HuH-7.5 (cell line): ENCODE data around the gene PDE2A.
"Not testable (repeated sequence)": the region's sequence is repeated elsewhere in the genome, so short reads cannot be mapped to it uniquely, and the experiment has no call there.

Source experiments
- DNase-seq: peaks from one replicate; pipeline ENCODE4 v3.0.0; 2011; ENCODE audit warnings: low spot score

PDE2A gene

GRCh38 chr11:72575533-72576242, 98.5 kb downstream of the PDE2A start:
- no peak for DNase-seq

DNA sequence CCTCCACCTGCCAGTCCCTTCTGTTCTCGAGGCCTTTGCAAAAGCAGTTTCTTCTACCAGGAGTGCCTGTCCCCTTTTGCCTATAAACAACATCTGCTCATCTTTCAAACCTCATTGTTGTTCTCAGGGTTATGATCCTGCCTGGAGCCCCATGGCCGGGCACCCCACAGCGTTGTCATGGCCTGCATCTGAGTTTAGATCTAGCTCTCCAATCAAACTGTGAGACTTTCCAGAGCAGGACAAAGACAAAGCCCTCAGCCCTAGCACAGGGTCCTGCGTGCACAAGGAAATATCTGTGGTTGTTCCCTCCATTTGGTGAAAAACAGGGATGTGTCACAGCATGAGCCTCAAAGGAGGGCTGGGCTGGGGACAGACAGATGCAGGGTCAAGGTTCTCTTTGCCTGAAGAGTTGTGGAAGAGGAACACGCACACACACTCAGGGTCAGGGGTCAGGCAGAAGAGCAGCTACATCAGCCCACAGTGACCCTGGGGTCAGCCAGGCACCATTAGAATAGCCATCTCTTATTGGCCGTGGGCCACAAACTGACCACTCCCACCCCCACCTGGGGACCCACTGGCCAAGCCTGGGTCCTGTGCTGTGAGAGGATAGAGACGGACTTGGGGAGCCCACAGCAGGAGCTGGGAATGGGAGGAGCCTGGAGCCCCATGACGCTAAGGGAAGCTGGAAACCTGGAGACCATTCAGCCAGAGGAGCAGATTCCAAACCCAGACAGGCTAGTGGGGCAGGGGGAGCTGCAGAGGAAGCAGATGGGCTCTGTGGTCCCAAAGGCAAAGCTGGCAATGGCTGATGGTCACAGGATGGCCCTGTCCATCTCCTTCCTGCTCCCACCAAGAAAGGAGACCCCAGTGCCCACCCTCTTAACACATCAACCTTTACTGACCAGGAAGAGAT, 99.4 kb downstream of the PDE2A start:
- DNase-seq: no peak

DNA sequence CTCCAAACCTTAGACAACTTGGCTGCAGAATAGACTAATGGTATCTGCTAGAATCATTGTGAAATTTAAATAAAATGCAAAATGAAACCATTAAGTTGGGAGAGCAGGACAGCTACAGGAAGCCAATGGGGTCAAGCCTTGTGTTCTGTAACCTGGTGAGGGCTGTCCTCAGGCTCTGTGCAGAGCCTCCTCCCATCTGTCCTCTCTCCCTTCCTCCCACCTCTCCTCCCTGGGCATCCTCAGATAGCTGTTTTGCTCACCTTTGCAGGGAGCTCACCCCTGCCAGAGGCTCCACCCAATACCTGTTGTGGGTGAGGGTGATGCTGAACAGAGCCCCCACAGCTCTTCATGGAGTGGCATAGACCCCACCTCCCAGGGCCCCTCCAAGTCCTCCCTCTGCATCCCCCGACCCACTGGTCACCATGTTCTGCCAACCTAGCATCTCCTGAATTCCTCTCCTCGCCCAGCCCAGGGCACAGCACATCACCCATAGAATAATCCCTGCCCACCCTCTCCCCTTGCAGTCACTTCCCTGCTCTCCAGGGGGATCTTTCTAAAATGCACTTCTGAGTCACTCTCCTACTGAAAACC, 100.3 kb downstream of the PDE2A start:
- no peak for DNase-seq

DNA sequence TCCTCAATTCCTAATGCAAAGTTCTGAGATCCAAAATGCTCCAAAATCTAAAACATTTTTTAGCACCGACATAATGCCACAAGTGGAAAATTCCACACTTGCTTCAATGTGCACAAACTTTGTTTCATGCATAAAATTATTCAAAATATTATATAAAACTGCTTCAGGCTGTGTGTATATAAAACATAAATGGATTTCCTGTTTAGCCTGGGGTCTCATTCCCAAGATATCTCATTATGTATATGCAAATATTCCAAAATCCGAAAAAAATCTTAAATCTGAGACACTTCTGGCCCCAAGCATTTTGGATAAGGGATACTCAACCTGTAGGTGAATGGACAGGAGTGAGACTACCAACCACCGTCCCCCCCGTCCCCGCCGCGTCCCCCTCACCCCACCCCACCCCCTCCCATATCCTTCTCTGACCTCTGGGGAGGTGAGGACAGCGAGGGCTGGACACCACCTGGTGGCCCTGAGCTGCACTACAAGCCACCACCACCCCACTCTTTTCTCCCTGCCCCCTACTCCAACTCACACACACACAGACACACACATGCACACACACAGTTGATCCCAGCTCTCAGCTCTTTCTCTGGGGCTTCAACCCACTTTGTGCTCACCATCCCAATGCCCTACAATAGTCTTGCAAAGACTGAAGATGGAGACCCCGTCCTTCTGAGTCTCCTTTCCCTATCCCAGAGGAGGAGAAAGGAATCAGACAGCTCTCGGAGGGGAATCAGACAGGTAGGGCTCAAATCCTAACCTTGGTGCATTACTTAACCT, 101.0 kb downstream of the PDE2A start:
- peak; percentile 77 for DNase-seq

- DNase-seq: not testable (repeated sequence)
Measured at GRCh38 chr11:72572540-72572939, 101.7 kb downstream of the PDE2A start.

GRCh38 chr11:72570893-72571661, 103.1 kb downstream of the PDE2A start:
- no peak for DNase-seq

DNA sequence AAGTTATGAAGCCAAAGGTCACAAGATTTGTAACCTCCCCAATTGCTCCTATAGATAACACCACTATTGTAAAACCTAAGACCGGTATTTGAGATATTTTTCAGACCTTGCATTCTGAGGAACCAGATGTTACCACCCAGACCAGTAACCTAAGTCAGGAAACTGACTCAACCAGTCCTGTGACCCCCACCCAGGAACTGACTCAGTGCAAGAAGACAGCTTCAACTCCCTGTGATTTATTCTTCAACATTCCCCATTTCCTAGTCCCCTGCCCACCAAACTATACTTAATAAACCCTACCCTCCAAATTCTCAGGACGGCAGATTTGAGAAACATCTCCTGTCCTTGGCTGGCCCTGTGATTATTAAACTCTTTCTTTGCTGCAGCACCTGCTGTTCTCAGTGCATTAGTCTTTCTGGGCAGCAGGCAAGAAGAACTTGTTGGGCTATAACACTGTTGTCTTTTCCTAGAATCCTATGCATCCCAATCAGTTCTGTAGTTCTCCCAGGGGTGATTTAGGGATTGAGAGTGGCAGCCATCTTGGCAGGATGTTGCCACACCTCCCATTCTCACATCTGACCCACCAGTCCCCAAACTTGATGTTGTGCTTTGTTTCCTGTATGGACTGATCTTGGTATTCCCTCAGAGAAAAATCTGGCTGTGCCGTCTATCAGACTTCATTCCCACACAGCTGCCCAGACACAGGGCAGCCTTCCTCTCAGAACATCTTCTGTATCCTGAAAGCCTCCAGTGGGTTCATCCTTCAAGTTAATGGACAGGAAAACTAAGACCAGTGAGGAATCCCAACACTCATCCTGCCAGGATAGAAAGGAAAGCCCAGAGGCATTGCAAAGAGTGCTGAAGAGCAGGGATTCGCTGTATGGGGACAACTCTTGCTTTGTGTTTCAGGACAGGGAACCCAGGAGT, 104.0 kb downstream of the PDE2A start:
- no peak for DNase-seq

- DNase-seq: no peak
Measured at GRCh38 chr11:72568861-72569260, 105.4 kb downstream of the PDE2A start.

DNA sequence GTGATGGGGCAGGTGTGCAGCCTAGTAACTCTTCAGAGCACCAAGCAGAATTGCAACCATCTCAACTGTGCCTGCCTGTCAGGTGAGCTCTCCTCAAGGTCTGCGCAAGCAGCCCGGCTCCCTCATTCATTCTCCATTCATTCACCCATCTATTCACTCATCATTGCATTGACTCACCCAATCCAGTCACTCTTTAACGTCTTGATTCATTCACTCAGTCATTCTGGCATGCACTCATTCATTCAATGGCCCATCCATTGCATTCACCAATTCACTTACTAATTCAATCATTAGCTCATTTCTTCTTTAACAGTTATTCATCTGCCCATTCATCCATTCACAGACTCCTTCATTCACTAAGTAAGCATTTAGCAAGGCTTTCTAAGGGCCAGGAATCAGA, 111.8 kb downstream of the PDE2A start:
- DNase-seq: no peak

GRCh38 chr11:72561856-72562255, 112.4 kb downstream of the PDE2A start:
- DNase-seq: no peak

- DNase-seq: not testable (repeated sequence)
Measured at GRCh38 chr11:72560864-72561263, 113.4 kb downstream of the PDE2A start.

DNA sequence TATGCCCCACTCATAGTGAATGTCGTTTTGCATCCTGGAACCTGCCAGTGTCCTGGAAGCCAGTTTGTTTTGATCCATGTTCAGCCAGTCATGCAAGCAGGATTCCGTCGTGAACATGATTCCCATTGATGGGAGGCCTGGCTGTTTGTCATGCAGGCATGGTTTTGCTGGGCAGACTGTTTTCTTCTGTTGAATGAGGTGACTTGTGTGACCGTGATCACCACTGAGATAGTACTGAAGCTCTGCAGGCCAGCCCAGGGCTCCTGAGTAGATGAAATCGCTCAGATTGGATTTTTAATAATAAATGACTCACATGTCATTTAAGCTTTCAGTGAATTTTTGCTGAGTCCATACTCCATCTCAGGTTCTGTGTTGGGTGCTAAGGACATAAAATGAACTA, 117.8 kb downstream of the PDE2A start:
- DNase-seq: no peak

DNA sequence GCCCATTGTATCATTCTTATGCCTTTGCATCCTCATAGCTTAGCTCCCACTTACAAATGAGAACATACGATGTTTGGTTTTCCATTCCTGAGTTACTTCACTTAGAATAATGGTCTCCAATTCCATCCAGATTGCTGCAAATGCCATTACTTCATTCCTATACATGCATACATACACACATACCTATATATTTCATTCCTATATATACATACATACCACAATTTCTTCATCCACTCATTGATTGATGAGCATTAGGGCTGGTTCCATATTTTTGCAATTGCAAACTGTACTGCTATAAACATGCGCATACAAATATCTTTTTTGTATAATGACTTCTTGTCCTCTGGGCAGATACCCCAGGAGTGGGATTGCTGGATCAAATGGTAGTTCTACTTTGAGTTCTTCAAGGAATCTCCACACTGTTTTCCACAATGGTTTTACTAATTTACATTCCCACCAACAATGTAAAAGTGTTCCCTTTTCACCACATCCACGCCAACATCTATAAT, 119.2 kb downstream of the PDE2A start:
- not testable (repeated sequence) for DNase-seq

DNA sequence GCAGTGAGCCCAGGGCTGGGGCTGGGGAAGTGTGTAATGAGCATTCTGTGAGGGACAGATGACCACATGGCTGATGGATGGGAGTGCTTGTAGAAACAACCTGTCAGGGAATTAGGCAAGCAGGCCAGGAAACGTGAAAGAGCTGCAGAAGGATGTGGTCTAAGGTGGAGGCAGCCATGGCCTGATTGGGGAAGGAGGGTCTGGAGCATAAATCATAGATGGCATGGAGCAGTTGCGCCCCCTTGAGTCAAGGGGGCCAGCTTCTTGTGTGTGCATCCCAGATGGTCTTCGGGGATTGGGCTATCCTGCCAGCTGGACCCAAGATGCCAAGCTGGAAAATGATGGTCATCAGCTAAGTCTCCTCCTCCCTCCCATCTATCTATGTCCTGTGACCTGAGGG, 120.5 kb downstream of the PDE2A start:
- DNase-seq: no peak

DNA sequence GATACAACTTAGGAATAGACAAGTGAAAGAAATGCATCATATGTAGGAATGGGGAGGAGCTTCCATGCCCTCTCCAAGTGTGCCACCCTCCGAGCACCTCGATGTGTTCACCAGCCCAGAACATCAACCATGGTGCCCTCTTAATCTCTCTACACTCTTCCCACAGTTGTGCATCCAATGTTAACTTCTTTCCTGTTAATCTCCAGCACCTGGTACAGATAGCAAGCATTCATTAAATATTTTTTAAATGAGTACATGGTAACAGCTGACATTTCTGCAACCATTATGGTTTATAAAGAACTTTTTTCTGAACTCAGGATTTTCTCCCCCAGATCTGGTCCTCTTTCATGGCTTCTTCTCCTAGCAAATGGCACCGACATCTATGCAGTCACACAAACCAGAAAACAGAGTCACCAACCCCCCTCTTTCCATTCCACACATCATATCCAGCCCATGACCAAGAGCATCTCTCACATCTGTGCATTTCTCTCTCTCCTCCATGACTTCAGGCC, 121.8 kb downstream of the PDE2A start:
- DNase-seq: no peak

- no peak for DNase-seq
Measured at GRCh38 chr11:72551571-72551970, 122.7 kb downstream of the PDE2A start.

DNA sequence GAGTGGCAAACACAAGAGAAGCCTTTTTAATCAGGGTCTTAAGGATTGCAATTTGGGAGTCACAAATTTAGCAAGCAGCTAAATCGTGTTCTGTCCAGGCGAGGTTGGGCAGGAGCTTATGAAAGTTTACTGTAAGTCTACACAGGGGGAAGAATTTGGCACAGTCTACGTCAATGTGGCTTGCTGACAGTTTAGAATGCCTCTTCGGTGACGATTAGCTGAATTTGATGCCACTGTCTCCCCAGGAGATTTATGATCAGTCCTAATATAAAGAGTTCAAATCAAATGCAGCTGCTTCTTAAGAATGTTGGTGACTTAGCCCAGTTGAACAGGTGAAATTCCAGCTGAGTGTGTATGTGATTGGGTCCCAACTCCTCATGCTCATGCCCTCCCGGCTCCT, 125.8 kb downstream of the PDE2A start:
- DNase-seq: no peak

DNA sequence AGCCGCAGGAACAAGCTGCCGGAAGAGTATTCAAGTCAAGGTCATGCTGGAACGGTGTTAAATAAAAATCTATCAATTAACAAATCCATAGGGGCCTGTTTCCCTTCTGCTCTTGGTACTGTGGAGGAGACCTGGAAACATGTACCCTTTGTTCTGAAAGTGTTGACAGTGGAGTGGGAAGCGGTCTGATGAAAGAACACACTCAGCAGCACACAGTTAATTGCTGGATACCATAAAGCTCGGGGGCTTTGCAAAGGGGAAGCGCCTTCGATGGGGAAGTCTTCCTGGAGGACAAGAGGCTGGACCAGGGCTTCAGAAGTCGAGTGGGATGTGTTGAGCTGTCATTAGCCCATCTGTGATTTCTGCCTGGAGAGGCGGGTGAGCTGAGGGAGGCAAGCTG, 127.4 kb downstream of the PDE2A start:
- no peak for DNase-seq

- no peak for DNase-seq
Measured at GRCh38 chr11:72544589-72544988, 129.6 kb downstream of the PDE2A start.
